Measurements from ENCODE around the gene CCAR1. TPM values are rescaled to one million over a fixed set of nuclear protein-coding genes. Genes with fewer than 3 reads are reported as not detected.

CCAR1 gene
- total and polyA plus RNA-seq, 11 donors: 21.7 to 37.9 (median 28.3) TPM

DNA sequence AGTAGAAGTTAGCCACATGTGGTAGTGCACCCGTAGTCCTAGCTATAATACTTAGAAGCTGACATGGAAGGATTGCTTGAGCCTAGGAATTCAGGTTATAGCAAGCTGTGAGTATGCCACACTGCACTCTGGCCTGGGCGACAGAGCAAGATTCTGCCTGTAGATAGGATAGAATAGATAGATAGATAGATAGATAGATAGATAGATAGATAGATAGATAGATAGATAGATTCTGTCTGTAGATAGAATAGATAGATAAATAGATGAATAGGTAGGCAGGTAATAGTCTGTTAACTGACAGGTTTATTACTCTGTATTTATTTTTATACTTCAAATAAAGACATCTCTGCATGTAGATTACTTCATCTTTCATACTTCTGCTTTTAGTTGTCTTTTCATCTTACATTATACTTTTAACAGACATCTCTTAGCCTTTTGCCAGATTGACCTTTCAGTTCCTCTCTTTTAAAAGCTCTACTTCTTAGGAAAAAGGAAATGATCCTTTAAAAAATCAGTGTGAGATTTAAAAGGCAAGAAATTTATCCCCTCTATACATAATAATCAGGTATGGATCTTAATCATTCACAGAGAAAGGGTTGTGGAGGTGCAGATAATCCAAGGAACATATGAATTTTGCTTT is 31.8 kb downstream of the CCAR1 start:
- Histone ChIP-seq H3K4me1 (peaks cover 0 to 3% (median 0%) of the 10 kb centered on the region in 12 donors), H3K36me3 (peaks cover 3 to 100% (median 100%) of the 10 kb centered on the region in 9 donors), H3K27ac (no peak overlapping the region), H3K4me3 (no peak overlapping the region), H3K27me3 (no peaks in the 10 kb centered on the region), H3K9me3 (no peaks in the 10 kb centered on the region)
- DNase-seq (no peak), ATAC-seq (no peak)
- TF ChIP-seq POLR2A (IDR thresholded peaks at IDR 0.05): no peak
- TF ChIP-seq, protein P1, sequence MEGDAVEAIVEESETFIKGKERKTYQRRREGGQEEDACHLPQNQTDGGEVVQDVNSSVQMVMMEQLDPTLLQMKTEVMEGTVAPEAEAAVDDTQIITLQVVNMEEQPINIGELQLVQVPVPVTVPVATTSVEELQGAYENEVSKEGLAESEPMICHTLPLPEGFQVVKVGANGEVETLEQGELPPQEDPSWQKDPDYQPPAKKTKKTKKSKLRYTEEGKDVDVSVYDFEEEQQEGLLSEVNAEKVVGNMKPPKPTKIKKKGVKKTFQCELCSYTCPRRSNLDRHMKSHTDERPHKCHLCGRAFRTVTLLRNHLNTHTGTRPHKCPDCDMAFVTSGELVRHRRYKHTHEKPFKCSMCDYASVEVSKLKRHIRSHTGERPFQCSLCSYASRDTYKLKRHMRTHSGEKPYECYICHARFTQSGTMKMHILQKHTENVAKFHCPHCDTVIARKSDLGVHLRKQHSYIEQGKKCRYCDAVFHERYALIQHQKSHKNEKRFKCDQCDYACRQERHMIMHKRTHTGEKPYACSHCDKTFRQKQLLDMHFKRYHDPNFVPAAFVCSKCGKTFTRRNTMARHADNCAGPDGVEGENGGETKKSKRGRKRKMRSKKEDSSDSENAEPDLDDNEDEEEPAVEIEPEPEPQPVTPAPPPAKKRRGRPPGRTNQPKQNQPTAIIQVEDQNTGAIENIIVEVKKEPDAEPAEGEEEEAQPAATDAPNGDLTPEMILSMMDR (IDR thresholded peaks at IDR 0.05): no peak
- 73 to 85% (median 84%) methylated on average over 2 of the region's 2 CpGs for WGBS, 4 donors
- intact Hi-C loops (cut with DNase I): loop anchor here in 1 of 10 donors (10.0 kb wide), 1 partner anchor 162 kb away; no protein-coding TSS in a partner anchor

DNA sequence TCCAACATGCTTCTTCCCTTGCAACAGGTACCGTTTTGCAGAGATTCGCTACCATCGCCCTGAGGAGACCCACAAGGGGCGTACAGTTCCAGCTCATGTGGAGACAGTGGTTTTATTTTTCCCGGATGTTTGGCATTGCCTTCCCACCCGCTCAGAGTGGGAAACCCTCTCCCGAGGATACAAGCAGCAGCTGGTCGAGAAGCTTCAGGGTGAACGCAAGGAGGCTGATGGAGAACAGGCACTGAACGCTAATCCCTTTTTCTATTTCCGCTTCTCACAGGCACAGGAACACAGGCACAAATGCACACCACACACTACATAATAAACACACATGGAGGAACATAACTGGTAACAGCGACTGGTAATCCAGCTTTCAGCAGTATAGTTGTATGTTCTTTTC is 35.2 kb downstream of the CCAR1 start:
- ATAC-seq (no peak), DNase-seq (no peak)
- 88 to 92% (median 91%) methylated on average over 12 of the region's 12 CpGs for whole genome bisulfite sequencing, 4 donors
- Histone ChIP-seq H3K27me3 (no peaks in the 10 kb centered on the region), H3K36me3 (peaks cover 6 to 100% (median 97%) of the 10 kb centered on the region in 9 donors), H3K27ac (no peak overlapping the region), H3K9me3 (no peaks in the 10 kb centered on the region), H3K4me1 (peaks cover 0 to 3% (median 0%) of the 10 kb centered on the region in 12 donors), H3K4me3 (no peak overlapping the region)
- intact Hi-C loops (cut with DNase I): loop anchor here in 1 of 10 donors (10.0 kb wide), 1 partner anchor 159 kb away; no protein-coding TSS in a partner anchor
- TF ChIP-seq POLR2A (IDR thresholded peaks at IDR 0.05): no peak
- TF ChIP-seq, protein P1 (IDR thresholded peaks at IDR 0.05): no peak

DNA sequence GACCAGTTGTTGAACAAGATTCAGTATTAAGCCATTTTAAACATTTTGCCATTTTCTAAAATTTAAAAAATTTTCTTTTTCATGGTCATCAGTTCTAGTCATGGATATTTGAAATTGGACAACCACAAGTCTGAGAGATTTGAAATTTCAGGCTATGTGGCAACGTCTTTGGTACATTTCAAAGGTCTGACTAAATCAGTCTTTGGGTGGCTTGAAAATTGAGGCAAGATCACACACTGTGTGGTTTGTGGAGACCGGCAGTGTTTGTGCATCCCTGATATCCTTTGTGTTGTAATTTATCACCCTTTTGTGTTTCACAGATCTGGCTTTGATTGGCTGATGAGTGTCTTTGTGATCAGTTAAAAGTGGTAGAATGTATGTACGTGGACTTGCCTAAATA is 35.7 kb downstream of the CCAR1 start:
- peaks cover 0 to 3% (median 0%) of the 10 kb centered on the region in 12 donors for H3K4me1 ChIP-seq
- DNase-seq: no peak
- 83 to 90% (median 88%) methylated on average over 3 of the region's 3 CpGs for WGBS, 4 donors
- no peak overlapping the region for H3K4me3 ChIP-seq
- intact Hi-C loops (cut with DNase I): loop anchor here in 1 of 10 donors (10.0 kb wide), 1 partner anchor 158 kb away; no protein-coding TSS in a partner anchor
- H3K36me3 ChIP-seq: peaks cover 6 to 100% (median 97%) of the 10 kb centered on the region in 9 donors
- no peak overlapping the region for H3K27ac ChIP-seq
- no peaks in the 10 kb centered on the region for H3K9me3 ChIP-seq
- no peak for TF ChIP-seq POLR2A (IDR thresholded peaks at IDR 0.05)
- TF ChIP-seq, protein P1 (IDR thresholded peaks at IDR 0.05): no peak
- no peaks in the 10 kb centered on the region for H3K27me3 ChIP-seq
- no peak for ATAC-seq

DNA sequence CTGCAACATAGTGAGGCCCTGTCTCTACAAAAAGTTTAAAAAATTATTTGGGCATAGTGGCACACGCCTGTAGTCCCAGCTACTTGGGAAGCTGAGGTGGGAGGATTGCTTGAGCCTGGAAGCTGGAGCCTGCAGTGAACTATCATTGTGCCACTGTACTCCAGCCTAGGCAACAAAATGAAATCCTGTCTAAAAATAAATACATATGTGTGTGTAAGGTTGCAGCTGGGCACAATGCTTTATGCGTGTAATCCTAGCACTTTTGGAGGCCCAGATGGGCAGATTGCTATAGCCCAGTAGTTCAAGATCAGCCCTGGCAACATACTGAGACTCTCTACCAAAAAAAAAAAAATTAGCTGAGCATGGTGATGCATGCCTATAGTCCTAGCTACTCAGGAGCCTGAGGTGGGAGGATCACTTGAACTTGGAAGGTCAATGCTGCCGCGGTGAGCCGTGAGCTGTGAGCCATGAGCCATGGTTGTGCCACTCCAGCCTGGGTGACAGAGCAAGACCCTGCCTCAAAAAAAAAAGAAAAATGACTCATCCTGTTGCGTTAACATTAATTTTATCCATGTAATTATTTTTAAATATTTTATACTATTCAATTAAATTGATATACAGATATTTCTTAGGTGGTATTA is 38.3 kb downstream of the CCAR1 start:
- H3K4me1 ChIP-seq: no peaks in the 10 kb centered on the region
- no peak overlapping the region for H3K27ac ChIP-seq
- peaks cover 6 to 100% (median 96%) of the 10 kb centered on the region in 9 donors for H3K36me3 ChIP-seq
- no peaks in the 10 kb centered on the region for H3K27me3 ChIP-seq
- DNase-seq: no peak
- no peak for TF ChIP-seq POLR2A (IDR thresholded peaks at IDR 0.05)
- TF ChIP-seq, protein P1 (IDR thresholded peaks at IDR 0.05): no peak
- no peak for ATAC-seq
- H3K9me3 ChIP-seq: no peaks in the 10 kb centered on the region
- H3K4me3 ChIP-seq: no peak overlapping the region
- 93 to 98% (median 97%) methylated on average over 6 of the region's 6 CpGs for WGBS, 4 donors
- intact Hi-C loops (cut with DNase I): loop anchor here in 1 of 10 donors (10.0 kb wide), 1 partner anchor 155 kb away; no protein-coding TSS in a partner anchor
